Measurements from ENCODE around the gene MRAP. TPM values are rescaled to one million over a fixed set of nuclear protein-coding genes. Genes with fewer than 3 reads are reported as not detected.

The MRAP gene
- total and polyA plus RNA-seq, 9 of the 15 experiments (the other 6 are each of a cell fraction or from before 2014, with no cell fraction given), result 0.63 to 2.3 TPM; not detected in 7

- ATAC-seq (no peak), FAIRE-seq (no peak), DNase-seq (ENCODE audit: extremely low read depth in 1 of 4, low spot score in 3 of 4) (no peak)
- H3K27me3 ChIP-seq (ENCODE audit: control insufficient read depth in 2 of 2, insufficient read depth in 2 of 2, low read length in 2 of 2), result no peaks in the 10 kb centered on the region
- in situ Hi-C loops (cut with MboI) (no loop called here), intact Hi-C loops (cut with micrococcal nuclease) (no loop called here)
- peaks cover 96% of the 10 kb centered on the region for H3K36me3 ChIP-seq (ENCODE audit: control insufficient read depth, insufficient read depth, low read length)
- no peaks in the 10 kb centered on the region for H3K9me1 ChIP-seq (ENCODE audit: control insufficient read depth, insufficient read depth, low read length)
- H3K4me2 ChIP-seq (ENCODE audit: insufficient read depth, low read length), result no peak overlapping the region
- no peaks in the 10 kb centered on the region for H3K9me3 ChIP-seq (replicated peaks; ENCODE audit: control insufficient read depth, insufficient read depth, low read depth, low read length)
- no peaks in the 10 kb centered on the region for H3K79me2 ChIP-seq (ENCODE audit: control insufficient read depth, insufficient read depth, low read length)
- no peaks in the 10 kb centered on the region for H4K20me1 ChIP-seq (replicated peaks; ENCODE audit: control insufficient read depth, insufficient read depth, low read length)
- no peak for TF ChIP-seq ELK3 (CRISPR knock-in tag; IDR thresholded peaks at IDR 0.05)
- TF ChIP-seq ZKSCAN8 (CRISPR knock-in tag; IDR thresholded peaks at IDR 0.05), result no peak
- TF ChIP-seq CEBPZ (IDR thresholded peaks at IDR 0.05; ENCODE audit: borderline replicate concordance, low read depth, low read length), result no peak
- TF ChIP-seq HIVEP1 (CRISPR knock-in tag; IDR thresholded peaks at IDR 0.05), result no peak
- no peak for TF ChIP-seq JUNB (CRISPR knock-in tag; conservative IDR thresholded peaks at IDR 0.05)
- BruUV-seq (replicated peaks), result no TSS peak
- WGBS (ENCODE audit: insufficient coverage, low coverage, missing lambda C conversion rate), result 94% methylated on average over 23 of the region's 23 CpGs
- no peak overlapping the region for H3K9ac ChIP-seq (ENCODE audit: insufficient read depth in 1 of 2, low read depth in 2 of 2, low read length in 2 of 2)
- H3K27ac ChIP-seq (ENCODE audit: extremely low read depth, low read depth, low read length), result no peak overlapping the region
- ChIA-PET CTCF (ENCODE audit: low intra/inter-chr PET ratio) (no interaction called here), POLR2A (no interaction called here)
- peaks cover 0 to 2% of the 10 kb centered on the region in 2 experiments; a peak in 1 of 5 replicates for H3K4me1 ChIP-seq (replicated peaks in 1 of 2; ENCODE audit: control insufficient read depth in 2 of 2, insufficient read depth in 2 of 2, low read length in 2 of 2)
- no peak overlapping the region for H2AFZ ChIP-seq (ENCODE audit: low read depth, low read length)
- no peak overlapping the region for H3K4me3 ChIP-seq
Measured at GRCh38 chr21:32338209-32338921, 39.7 kb downstream of the MRAP start.

All from K562 (cell line).